ENCODE data around the gene CTBP1. TPM values are rescaled to one million over a fixed set of nuclear protein-coding genes. Genes with fewer than 3 reads are reported as not detected.

Gene CTBP1
- total and polyA plus RNA-seq, 2 of the 8 experiments (the other 6 are each of a cell fraction or from before 2014, with no cell fraction given) = 128 to 185 TPM

GRCh38 chr4:1269209-1269608 lies 20.3 kb upstream of the CTBP1 start:
- no peak for FAIRE-seq
- CTCF ChIA-PET (ENCODE audit: partially characterized antibody) = interaction anchor here (0.8 to 3.9 kb wide), 15 partner anchors 10 to 153 kb away, joined by 3 to 32 read pairs (median 7); no protein-coding TSS in a partner anchor

More at GRCh38 chr4:1269209-1269608, 20.3 kb upstream of the CTBP1 start:
- H3K27ac ChIP-seq (ENCODE audit: low read depth, low read length) = no peak overlapping the region
- H3K27me3 ChIP-seq (replicated peaks in 1 of 4; ENCODE audit: control insufficient read depth in 3 of 4, extremely low read depth in 1 of 4, insufficient read depth in 3 of 4, low read length in 3 of 4) = no peaks in the 10 kb centered on the region
- H3K23me2 ChIP-seq (ENCODE audit: low read depth, low read length) = peaks cover 8% of the 10 kb centered on the region; the same call in 1 of the 2 replicates
- no peak overlapping the region for H4K8ac ChIP-seq (ENCODE audit: extremely low read depth, insufficient read depth, low read length)
- H3K4ac ChIP-seq (replicated peaks; ENCODE audit: insufficient read length, low read depth, low read length) = no peak overlapping the region
- H3K18ac ChIP-seq (ENCODE audit: extremely low read depth, low read length) = no peak overlapping the region
- no peak overlapping the region for H3K4me2 ChIP-seq (ENCODE audit: insufficient read depth in 1 of 2, low read depth in 2 of 2, low read length in 2 of 2)
- H2BK15ac ChIP-seq (ENCODE audit: low read length) = no peak overlapping the region
- H3K9me3 ChIP-seq (ENCODE audit: insufficient read depth in 2 of 2, low read depth in 1 of 2, low read length in 1 of 2) = peaks cover 13 to 14% of the 10 kb centered on the region in 2 experiments; a peak in 3 of 4 replicates
- H3K14ac ChIP-seq (ENCODE audit: insufficient read length) = no peak overlapping the region
- POLR2A ChIA-PET (ENCODE audit: partially characterized antibody) = no interaction called here
- no peak overlapping the region for H2AK5ac ChIP-seq (ENCODE audit: low read depth, low read length)
- no peak overlapping the region for H2BK120ac ChIP-seq (replicated peaks; ENCODE audit: low read depth, low read length)
- no peak overlapping the region for H2AFZ ChIP-seq (ENCODE audit: low read length)
- no peaks in the 10 kb centered on the region for H4K20me1 ChIP-seq (replicated peaks in 1 of 2; ENCODE audit: control insufficient read depth in 1 of 2, insufficient read depth in 2 of 2, low read length in 2 of 2)
- no peak overlapping the region for H2BK5ac ChIP-seq (ENCODE audit: low read depth, low read length)
- H3K56ac ChIP-seq (replicated peaks; ENCODE audit: insufficient read length, low read depth, low read length) = no peak overlapping the region
- no peak for DNase-seq (ENCODE audit: low read depth in 1 of 2, low spot score in 2 of 2)
- no peak overlapping the region for H4K5ac ChIP-seq (ENCODE audit: insufficient read length, low read depth, low read length)
- no peak overlapping the region for H2BK12ac ChIP-seq (ENCODE audit: low read depth, low read length)
- H3K36me3 ChIP-seq (ENCODE audit: control insufficient read depth in 2 of 4, insufficient read depth in 4 of 4, low read length in 3 of 4) = no peaks in the 10 kb centered on the region
- H3K79me2 ChIP-seq (ENCODE audit: control insufficient read depth in 1 of 2, insufficient read depth in 2 of 2, low read length in 2 of 2) = no peaks in the 10 kb centered on the region
- H3K79me1 ChIP-seq (ENCODE audit: low read depth, low read length) = no peaks in the 10 kb centered on the region; the same call in 1 of the 2 replicates
- TF ChIP-seq CTBP2 (IDR thresholded peaks at IDR 0.05; ENCODE audit: borderline replicate concordance, insufficient read depth, insufficient read length, low read length) = no peak
- TF ChIP-seq CREB1 (IDR thresholded peaks at IDR 0.05) = no peak
- no peak for TF ChIP-seq SP4 (IDR thresholded peaks at IDR 0.05; ENCODE audit: low read length)
- TF ChIP-seq CHD2 (IDR thresholded peaks at IDR 0.05; ENCODE audit: low read length) = no peak
- TF ChIP-seq CHD1 (IDR thresholded peaks at IDR 0.05; ENCODE audit: low read depth, low read length) = no peak
- TF ChIP-seq TCF12 (IDR thresholded peaks at IDR 0.05; ENCODE audit: low read depth, low read length) = no peak
- TF ChIP-seq POU5F1 (IDR thresholded peaks at IDR 0.05; ENCODE audit: low read depth, low read length) = no peak
- TF ChIP-seq SIX5 (IDR thresholded peaks at IDR 0.05; ENCODE audit: low read depth, low read length) = no peak
- TF ChIP-seq ATF3 (IDR thresholded peaks at IDR 0.05; ENCODE audit: insufficient read depth, low read depth, low read length) = no peak
- no peak for TF ChIP-seq KDM4A (IDR thresholded peaks at IDR 0.05; ENCODE audit: low read depth, low read length, severe bottlenecking)
- no peak for TF ChIP-seq BACH1 (IDR thresholded peaks at IDR 0.05; ENCODE audit: low read length)
- no peak for TF ChIP-seq RAD21 (IDR thresholded peaks at IDR 0.05 in 1 of 2, conservative IDR thresholded peaks at IDR 0.05 in 1 of 2; ENCODE audit: low read depth in 2 of 2, low read length in 2 of 2)
- TF ChIP-seq JUN (IDR thresholded peaks at IDR 0.05; ENCODE audit: low read depth, low read length) = no peak
- TF ChIP-seq EGR1 (IDR thresholded peaks at IDR 0.05; ENCODE audit: borderline replicate concordance, low read depth, low read length) = no peak
- no peak for TF ChIP-seq NANOG (IDR thresholded peaks at IDR 0.05; ENCODE audit: insufficient read depth, low read depth, low read length, poor library complexity, severe bottlenecking)
- H4K91ac ChIP-seq (replicated peaks; ENCODE audit: insufficient read length, low read length) = no peak overlapping the region
- no peak overlapping the region for H3K23ac ChIP-seq (ENCODE audit: insufficient read length)
- H2BK20ac ChIP-seq (ENCODE audit: low read length) = no peak overlapping the region
- no peak overlapping the region for H3K4me3 ChIP-seq (ENCODE audit: extremely low read depth in 1 of 4, insufficient read depth in 2 of 4, low read depth in 3 of 4, low read length in 4 of 4)
- H3K4me1 ChIP-seq (replicated peaks in 1 of 4; ENCODE audit: control insufficient read depth in 3 of 4, insufficient read depth in 4 of 4, low read length in 3 of 4) = no peaks in the 10 kb centered on the region
- H3K9ac ChIP-seq (replicated peaks in 1 of 4; ENCODE audit: extremely low read depth in 1 of 4, low read depth in 3 of 4, low read length in 3 of 4) = no peak overlapping the region
